OCI-LY7 (cell line): ENCODE data around the gene TUBGCP5. TPM values are rescaled to one million over a fixed set of nuclear protein-coding genes. Genes with fewer than 3 reads are reported as not detected.

Source experiments
- BruUV-seq: library from RNA; stranded (reverse); fragments of 400-500 nt; replicated peaks from 2 replicates; lab custom pipeline; 2021; lab: Mats Ljungman, UMichigan
- CTCF ChIA-PET: fragments of 300-600 bp; sonication (Branson Sonifier 250); formaldehyde crosslinking; loops from one replicate; lab custom pipeline; 2022; ENCODE audit warnings: antibody characterized with exemption; ENCODE audit not compliant: unreplicated experiment; lab: Charles Lee
- POLR2A ChIA-PET: fragments of 300-600 bp; sonication (Branson Sonifier 250); formaldehyde crosslinking; loops from one replicate; lab custom pipeline; 2022; ENCODE audit warnings: antibody characterized with exemption; lab: Charles Lee
- DNase-seq: peaks from one replicate; pipeline ENCODE4 v3.0.0-alpha.2; 2015; ENCODE audit warnings: low spot score
- H2AFZ ChIP-seq: fragments of 200-600 bp; sonication (generic), shearing (Covaris generic); 2 replicates; pipeline ENCODE4 v1.6.1; 2014; ENCODE audit warnings: mild to moderate bottlenecking, antibody characterized with exemption, low read length, moderate library complexity
- H3K27ac ChIP-seq: fragments of 200-600 bp; sonication (generic); 2 replicates; pipeline ENCODE4 v1.5.1; 2014; ENCODE audit warnings: mixed run types, low read depth, mild to moderate bottlenecking, moderate library complexity, low read length, inconsistent platforms; ENCODE audit not compliant: poor library complexity, severe bottlenecking
- H3K36me3 ChIP-seq: fragments of 200-600 bp; sonication (generic); 2 replicates; pipeline ENCODE4 v1.6.1; 2014; ENCODE audit warnings: mild to moderate bottlenecking, antibody characterized with exemption, low read length, moderate library complexity, mixed read lengths; ENCODE audit not compliant: insufficient read depth
- H3K4me1 ChIP-seq: fragments of 200-600 bp; sonication (generic); 2 replicates; pipeline ENCODE4 v1.5.1; 2014; ENCODE audit warnings: mild to moderate bottlenecking, low read length; ENCODE audit not compliant: insufficient read depth, poor library complexity, severe bottlenecking
- H3K4me2 ChIP-seq: fragments of 200-600 bp; sonication (generic); 2 replicates; pipeline ENCODE4 v1.6.1; 2014; ENCODE audit warnings: mild to moderate bottlenecking, low read length
- H3K4me3 ChIP-seq: fragments of 200-600 bp; sonication (generic); 2 replicates; pipeline ENCODE4 v1.5.1; 2014; ENCODE audit warnings: mild to moderate bottlenecking, low read depth, low read length; ENCODE audit not compliant: poor library complexity, severe bottlenecking
- H3K79me2 ChIP-seq: fragments of 200-600 bp; sonication (generic); 2 replicates; pipeline ENCODE4 v1.6.1; 2016; ENCODE audit warnings: low read depth, mild to moderate bottlenecking, low read length, moderate library complexity, mixed read lengths; ENCODE audit not compliant: insufficient read depth
- H3K9me2 ChIP-seq: fragments of 200-600 bp; sonication (generic); 2 replicates; pipeline ENCODE4 v1.6.1; 2016; ENCODE audit warnings: mild to moderate bottlenecking, low read length, mixed read lengths; ENCODE audit not compliant: insufficient read depth
- H3K9me3 ChIP-seq: fragments of 200-600 bp; sonication (generic); 2 replicates; pipeline ENCODE4 v1.6.1; 2014; ENCODE audit warnings: mild to moderate bottlenecking, mixed run types, low read length, mixed read lengths
- H4K20me1 ChIP-seq: fragments of 200-600 bp; sonication (generic); 2 replicates; pipeline ENCODE4 v1.6.1; 2014; ENCODE audit warnings: mild to moderate bottlenecking, antibody characterized with exemption, low read length, moderate library complexity, mixed read lengths; ENCODE audit not compliant: insufficient read depth
- EZH2phosphoT487 ChIP-seq: fragments of 200-600 bp; sonication (generic); IDR thresholded peaks from 2 replicates; pipeline ENCODE4 v1.6.1; 2018; ENCODE audit warnings: low read depth, borderline replicate concordance, mild to moderate bottlenecking, mixed run types, antibody characterized with exemption, low read length, moderate library complexity, mixed read lengths
- intact Hi-C: fragments of 100-400 bp; cut with micrococcal nuclease; formaldehyde crosslinking; loops from one replicate; pipeline ENCODE4 v1.10.0; 2022; ENCODE audit not compliant: unreplicated experiment
- total RNA-seq, 2 experiments: library from RNA; depleted of rRNA in 1 of 2; stranded (reverse); fragments of >200 nt in 1 of 2; shearing (Covaris generic) in 1 of 2; gene quantifications; 2 replicates each; pipeline ENCODE4 v1.2.3, GENCODE V29; 2014 to 2022
- TF ChIP-seq, protein P1 (sequence below): fragments of 200-600 bp; sonication (generic); conservative IDR thresholded peaks from 2 replicates; pipeline ENCODE4 v1.5.1; 2014; ENCODE audit warnings: mild to moderate bottlenecking, antibody characterized with exemption, low read length, moderate library complexity, mixed read lengths

Gene TUBGCP5
- total RNA-seq, 2 experiments from 2014 or later = 30.9 to 36.3 TPM

DNA sequence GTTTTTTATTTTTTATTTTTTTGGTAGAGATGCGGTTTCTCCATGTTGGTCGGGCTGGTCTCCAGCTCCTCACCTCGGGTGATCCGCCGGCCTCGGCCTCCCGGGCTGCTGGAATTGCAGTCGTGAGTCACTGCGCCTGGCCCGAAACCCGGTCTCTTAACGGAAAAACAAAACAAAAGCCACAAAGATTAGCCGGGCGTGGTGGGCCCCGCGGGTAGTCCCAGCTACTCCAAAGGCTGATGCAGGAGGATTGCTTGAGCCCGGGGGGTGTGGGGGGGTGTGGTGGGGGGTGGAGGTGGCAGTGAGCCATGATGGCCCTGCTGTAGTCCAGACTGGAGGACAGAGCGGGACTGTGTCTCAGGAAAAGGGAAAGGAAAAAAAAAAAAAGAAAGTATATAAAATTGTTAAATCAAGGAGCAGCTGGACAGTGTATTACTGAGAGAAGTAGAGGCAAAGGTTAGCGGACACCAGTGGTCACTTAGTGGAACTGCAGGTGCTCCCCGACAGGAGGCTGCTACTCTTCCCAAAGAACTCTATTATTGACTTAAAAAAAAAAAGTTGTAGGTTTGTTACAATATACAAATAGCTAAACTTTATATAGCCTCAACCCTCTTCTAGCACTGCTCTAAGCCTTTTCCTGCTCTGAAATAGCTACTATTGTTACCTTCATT, 30.3 kb upstream of the TUBGCP5 start:
- no peaks in the 10 kb centered on the region for H3K4me1 ChIP-seq
- no peak overlapping the region for H3K4me2 ChIP-seq
- ChIA-PET POLR2A (no interaction called here), CTCF (no interaction called here)
- H2AFZ ChIP-seq = no peak overlapping the region
- no peaks in the 10 kb centered on the region for H3K36me3 ChIP-seq
- no peaks in the 10 kb centered on the region for H4K20me1 ChIP-seq
- no peaks in the 10 kb centered on the region for H3K9me3 ChIP-seq
- no TSS peak for BruUV-seq
- TF ChIP-seq, protein P1, sequence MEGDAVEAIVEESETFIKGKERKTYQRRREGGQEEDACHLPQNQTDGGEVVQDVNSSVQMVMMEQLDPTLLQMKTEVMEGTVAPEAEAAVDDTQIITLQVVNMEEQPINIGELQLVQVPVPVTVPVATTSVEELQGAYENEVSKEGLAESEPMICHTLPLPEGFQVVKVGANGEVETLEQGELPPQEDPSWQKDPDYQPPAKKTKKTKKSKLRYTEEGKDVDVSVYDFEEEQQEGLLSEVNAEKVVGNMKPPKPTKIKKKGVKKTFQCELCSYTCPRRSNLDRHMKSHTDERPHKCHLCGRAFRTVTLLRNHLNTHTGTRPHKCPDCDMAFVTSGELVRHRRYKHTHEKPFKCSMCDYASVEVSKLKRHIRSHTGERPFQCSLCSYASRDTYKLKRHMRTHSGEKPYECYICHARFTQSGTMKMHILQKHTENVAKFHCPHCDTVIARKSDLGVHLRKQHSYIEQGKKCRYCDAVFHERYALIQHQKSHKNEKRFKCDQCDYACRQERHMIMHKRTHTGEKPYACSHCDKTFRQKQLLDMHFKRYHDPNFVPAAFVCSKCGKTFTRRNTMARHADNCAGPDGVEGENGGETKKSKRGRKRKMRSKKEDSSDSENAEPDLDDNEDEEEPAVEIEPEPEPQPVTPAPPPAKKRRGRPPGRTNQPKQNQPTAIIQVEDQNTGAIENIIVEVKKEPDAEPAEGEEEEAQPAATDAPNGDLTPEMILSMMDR = 0 out of 2 replicates have a peak, but pooled peaks have one; percentile 14
- no peak for TF ChIP-seq EZH2phosphoT487
- H3K27ac ChIP-seq = no peak overlapping the region
- H3K4me3 ChIP-seq = no peak overlapping the region
- H3K79me2 ChIP-seq = no peaks in the 10 kb centered on the region
- no peak for DNase-seq
- H3K9me2 ChIP-seq = no peaks in the 10 kb centered on the region
- intact Hi-C loops = no loop called here

DNA sequence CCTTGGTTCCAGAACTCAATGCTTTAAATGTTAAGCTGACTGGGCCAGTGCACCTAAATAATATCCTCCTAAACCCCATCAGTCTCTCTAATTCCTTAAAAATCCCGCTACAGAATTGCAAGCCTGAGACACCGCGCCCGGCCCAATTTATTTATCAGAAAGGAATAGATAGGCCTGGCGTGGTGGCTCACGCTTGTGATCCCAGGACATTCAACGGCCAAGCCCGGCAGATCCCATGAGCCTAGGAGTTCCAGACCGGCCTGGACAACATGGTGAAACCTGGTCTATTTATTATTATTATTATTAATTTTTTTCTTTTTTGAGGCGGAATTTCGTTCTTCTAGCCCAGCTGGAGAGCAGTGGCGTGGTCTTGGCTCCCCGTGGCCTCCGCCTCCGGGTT, 28.0 kb upstream of the TUBGCP5 start:
- no peak for TF ChIP-seq EZH2phosphoT487
- TF ChIP-seq, protein P1 = no peak
- no peaks in the 10 kb centered on the region for H3K9me3 ChIP-seq
- no peaks in the 10 kb centered on the region for H3K36me3 ChIP-seq
- no peak for DNase-seq
- H3K4me2 ChIP-seq = no peak overlapping the region
- no peaks in the 10 kb centered on the region for H4K20me1 ChIP-seq
- no TSS peak for BruUV-seq
- no peaks in the 10 kb centered on the region for H3K79me2 ChIP-seq
- intact Hi-C loops = no loop called here
- no peaks in the 10 kb centered on the region for H3K9me2 ChIP-seq
- H3K27ac ChIP-seq = no peak overlapping the region
- CTCF ChIA-PET = no interaction called here
- H3K4me1 ChIP-seq = no peaks in the 10 kb centered on the region
- H2AFZ ChIP-seq = no peak overlapping the region
- no peak overlapping the region for H3K4me3 ChIP-seq
- POLR2A ChIA-PET = no interaction called here

DNA sequence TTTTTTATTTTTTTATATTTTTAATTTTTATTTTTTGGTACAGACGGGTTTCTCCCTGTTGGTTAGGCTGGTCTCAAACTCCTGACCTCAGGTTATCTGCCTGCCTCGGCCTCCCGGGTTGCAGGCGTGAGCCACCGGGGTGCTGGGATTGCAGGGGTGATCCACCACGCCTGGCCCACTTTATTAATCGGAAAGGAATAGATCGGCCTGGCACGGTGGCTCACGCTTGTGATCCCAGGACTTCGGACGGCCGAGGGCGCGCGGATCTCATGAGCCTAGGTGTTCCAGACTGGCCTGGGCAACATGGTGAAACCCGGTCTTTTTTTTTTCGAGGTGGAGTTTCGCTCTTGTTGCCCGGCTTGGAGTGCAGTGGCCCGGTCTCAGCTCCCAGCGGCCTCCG, 26.5 kb upstream of the TUBGCP5 start:
- intact Hi-C loops = no loop called here
- Histone ChIP-seq H3K9me2 (no peaks in the 10 kb centered on the region), H4K20me1 (no peaks in the 10 kb centered on the region), H3K4me1 (no peaks in the 10 kb centered on the region), H3K4me2 (no peak overlapping the region), H2AFZ (no peak overlapping the region), H3K4me3 (no peak overlapping the region), H3K79me2 (no peaks in the 10 kb centered on the region), H3K27ac (no peak overlapping the region), H3K36me3 (no peaks in the 10 kb centered on the region), H3K9me3 (no peaks in the 10 kb centered on the region)
- no TSS peak for BruUV-seq
- POLR2A ChIA-PET = no interaction called here
- CTCF ChIA-PET = no interaction called here
- TF ChIP-seq, protein P1 = no peak
- TF ChIP-seq EZH2phosphoT487 = no peak
- no peak for DNase-seq
